Astrocyte of the spinal cord (primary cell): ENCODE measurements around the gene CD48.

Source experiments
- DNase-seq: peaks from one replicate; pipeline ENCODE4 v3.0.0; 2011; ENCODE audit warnings: low read depth, low spot score
- H3K4me3 ChIP-seq: 2 replicates; pipeline ENCODE4 v1.5.1; 2011; ENCODE audit warnings: low read depth, mild to moderate bottlenecking, low read length, moderate library complexity
- in situ Hi-C: cut with HindIII; loops from 2 replicates; pipeline ENCODE4 v1.10.0; 2017; ENCODE audit warnings: low sequenced_read_pairs
- TF ChIP-seq, protein P1 (sequence below): IDR thresholded peaks from 2 replicates; pipeline ENCODE4 v1.5.1; 2012; ENCODE audit warnings: low read depth, mild to moderate bottlenecking, low read length, inconsistent platforms

The CD48 gene

DNA sequence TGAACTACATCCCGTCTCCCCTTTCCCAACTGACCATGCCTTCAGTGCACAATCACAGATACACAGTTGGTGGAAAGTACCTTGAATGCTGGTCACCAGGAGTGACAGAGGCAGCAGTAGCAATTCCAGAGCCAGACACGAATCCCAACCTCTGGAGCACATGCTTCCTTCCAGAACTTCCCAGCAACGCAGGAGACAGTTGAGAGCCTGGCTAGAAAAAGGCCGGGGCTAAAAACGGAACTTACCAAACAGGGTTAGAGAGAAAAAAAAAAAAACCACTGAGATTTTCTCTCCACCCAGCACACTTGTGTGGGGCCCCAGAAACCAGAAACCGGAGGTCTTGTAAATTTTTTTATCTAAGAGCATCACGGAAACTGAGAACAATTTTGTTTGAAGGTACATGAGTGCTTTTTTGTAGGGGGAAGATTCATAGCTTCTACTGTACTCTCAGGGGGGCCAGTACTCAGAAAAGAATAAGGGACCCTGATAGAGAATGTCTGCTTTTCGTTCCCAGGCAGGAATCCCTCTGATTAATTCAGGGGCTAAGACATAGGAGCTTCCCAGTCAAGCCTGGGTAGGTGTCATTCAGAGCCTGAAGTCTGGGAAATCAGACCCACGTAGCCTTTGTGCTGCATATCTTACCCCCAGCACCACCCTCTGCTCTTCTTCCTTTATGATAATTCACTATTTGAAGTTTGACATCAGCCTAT, at the start of gene CD48:
Gene CD48, minus strand, starts transcription at position 221 of the 710 bp plus-strand sequence. Its CDS starts 59 bp downstream, at position 162.
- in situ Hi-C loops = no loop called here
- DNase-seq = no peak
- H3K4me3 ChIP-seq = no peak within 1 kb of the TSS

DNA sequence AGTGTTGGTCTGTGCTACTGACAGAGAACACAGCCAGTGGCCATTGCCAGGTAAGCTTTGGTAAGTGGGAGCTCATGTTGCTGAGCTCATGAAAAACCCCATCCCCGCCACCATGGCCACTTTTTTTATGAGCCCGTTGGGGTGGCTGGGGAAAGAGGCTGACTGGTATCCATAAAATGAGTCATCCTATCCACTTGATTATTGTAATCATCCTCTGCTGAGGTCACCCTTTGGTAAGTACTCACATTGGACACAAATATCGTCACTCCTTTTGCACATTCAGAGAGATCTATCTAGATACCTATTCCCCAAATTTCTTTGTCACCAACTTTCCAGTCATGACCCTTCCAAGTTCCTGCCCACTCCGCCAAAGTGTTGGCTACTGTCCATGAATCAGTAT, 49.4 kb upstream of the CD48 start:
- TF ChIP-seq, protein P1, sequence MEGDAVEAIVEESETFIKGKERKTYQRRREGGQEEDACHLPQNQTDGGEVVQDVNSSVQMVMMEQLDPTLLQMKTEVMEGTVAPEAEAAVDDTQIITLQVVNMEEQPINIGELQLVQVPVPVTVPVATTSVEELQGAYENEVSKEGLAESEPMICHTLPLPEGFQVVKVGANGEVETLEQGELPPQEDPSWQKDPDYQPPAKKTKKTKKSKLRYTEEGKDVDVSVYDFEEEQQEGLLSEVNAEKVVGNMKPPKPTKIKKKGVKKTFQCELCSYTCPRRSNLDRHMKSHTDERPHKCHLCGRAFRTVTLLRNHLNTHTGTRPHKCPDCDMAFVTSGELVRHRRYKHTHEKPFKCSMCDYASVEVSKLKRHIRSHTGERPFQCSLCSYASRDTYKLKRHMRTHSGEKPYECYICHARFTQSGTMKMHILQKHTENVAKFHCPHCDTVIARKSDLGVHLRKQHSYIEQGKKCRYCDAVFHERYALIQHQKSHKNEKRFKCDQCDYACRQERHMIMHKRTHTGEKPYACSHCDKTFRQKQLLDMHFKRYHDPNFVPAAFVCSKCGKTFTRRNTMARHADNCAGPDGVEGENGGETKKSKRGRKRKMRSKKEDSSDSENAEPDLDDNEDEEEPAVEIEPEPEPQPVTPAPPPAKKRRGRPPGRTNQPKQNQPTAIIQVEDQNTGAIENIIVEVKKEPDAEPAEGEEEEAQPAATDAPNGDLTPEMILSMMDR = no peak
- H3K4me3 ChIP-seq = no peak overlapping the region
- DNase-seq = no peak
- in situ Hi-C loops = no loop called here

More for the DNA sequence above, at the start of gene CD48:
- TF ChIP-seq, protein P1 = no peak

- no peak overlapping the region for H3K4me3 ChIP-seq
- TF ChIP-seq, protein P1 = no peak
- in situ Hi-C loops = no loop called here
- no peak for DNase-seq
These were observed 48.1 kb upstream of the CD48 start for GRCh38 chr1:160759740-160760139.

GRCh38 chr1:160758521-160758920, 46.9 kb upstream of the CD48 start:
- no peak for DNase-seq
- H3K4me3 ChIP-seq = no peak overlapping the region
- TF ChIP-seq, protein P1 = no peak
- in situ Hi-C loops = no loop called here

DNA sequence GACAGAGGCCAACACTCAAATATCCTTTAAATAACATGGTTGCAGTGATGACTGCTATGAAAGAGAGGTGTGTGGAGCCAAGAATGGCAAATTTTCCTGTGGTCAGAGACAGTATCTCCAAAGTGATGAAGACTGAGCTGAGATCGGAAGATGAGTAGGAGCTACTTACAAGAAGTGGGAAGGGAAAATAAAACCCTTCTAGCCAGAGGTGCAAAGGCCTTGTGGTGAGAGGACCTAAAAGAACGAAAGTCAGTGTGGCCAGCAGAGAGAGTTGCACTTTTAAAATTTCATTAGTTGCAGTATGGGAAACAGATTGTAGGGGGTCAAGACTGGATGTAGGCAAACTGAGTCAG, 45.2 kb upstream of the CD48 start:
- no peak overlapping the region for H3K4me3 ChIP-seq
- DNase-seq = no peak
- TF ChIP-seq, protein P1 = no peak
- in situ Hi-C loops = no loop called here

DNA sequence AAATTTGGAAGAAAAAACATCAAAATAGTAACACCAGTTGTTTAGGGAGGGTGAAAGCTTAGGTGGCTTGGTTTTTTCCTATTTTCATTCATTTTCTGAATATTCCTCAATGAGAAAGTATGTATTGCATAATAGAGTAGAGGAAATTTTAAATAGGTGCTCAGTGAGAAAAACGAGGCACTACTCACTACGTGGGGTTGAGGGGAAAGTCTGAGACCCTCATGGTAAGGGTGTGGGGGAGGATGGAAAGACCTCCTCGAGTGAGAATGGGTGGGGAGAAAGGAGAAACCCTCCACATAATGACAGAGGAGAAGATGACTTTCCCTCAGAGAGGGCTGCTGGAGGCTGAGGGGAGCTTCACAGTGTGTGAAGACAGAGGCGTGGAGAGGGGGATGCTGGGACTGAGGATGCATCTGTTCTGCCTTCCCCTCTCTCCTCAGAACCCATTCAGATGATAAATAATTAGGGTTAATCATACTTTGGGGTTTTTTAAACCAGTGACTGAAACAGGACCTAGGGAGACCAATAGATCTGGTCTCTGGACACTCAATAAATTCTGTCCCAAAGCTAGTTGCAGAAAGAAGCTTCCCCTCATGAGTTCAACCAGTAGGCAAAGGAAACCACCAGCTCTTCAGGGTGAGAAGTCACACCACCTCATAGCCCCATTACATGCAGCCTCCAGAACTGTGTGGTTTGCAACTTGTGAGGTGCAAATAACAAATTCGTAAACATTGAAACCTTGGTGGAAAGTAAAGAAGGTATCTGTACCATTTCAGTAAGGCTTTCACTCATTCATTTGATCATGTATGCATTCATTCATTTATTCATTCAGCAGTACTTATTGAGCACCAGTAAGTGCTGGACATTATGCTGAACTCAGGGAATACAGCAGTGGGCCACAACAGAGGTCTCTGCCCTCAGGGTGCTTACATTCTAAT, 44.6 kb upstream of the CD48 start:
- in situ Hi-C loops = no loop called here
- TF ChIP-seq, protein P1 = no peak
- no peak for DNase-seq
- no peak overlapping the region for H3K4me3 ChIP-seq
